H1 (cell line): Measurements from ENCODE around the gene CAMK2B. TPM values are rescaled to one million over a fixed set of nuclear protein-coding genes. Genes with fewer than 3 reads are reported as not detected.

ENCODE experiments used
- CTCF ChIA-PET: fragments of 300-600 bp; sonication (Branson Sonifier 250); formaldehyde crosslinking; loops from one replicate; lab custom pipeline; 2021; ENCODE audit not compliant: partially characterized antibody; lab: Charles Lee
- POLR2A ChIA-PET: fragments of 300-600 bp; sonication (Branson Sonifier 250); formaldehyde crosslinking; loops from one replicate; lab custom pipeline; 2021; ENCODE audit warnings: inconsistent platforms; ENCODE audit not compliant: partially characterized antibody; lab: Charles Lee
- DNase-seq, 2 experiments: peaks; one replicate each; pipeline versions ENCODE4 v3.0.0 to v3.0.0-alpha.2; 2010 to 2022; ENCODE audit warnings: low spot score in 2 of 2, low read depth in 1 of 2, mixed read lengths in 1 of 2
- FAIRE-seq: peaks from 2 replicates; lab custom pipeline; 2011; peaks lifted over from hg19 to GRCh38; lab: Jason Lieb, UNC
- H2AFZ ChIP-seq: 2 replicates; pipeline ENCODE4 v1.8.1; 2012; ENCODE audit warnings: low read length, inconsistent platforms
- H2AK5ac ChIP-seq: 2 replicates; pipeline ENCODE4 v1.6.1; 2013; ENCODE audit warnings: low read depth, low read length
- H2BK120ac ChIP-seq: replicated peaks from 2 replicates; pipeline ENCODE3; 2013; ENCODE audit warnings: low read depth, low read length, inconsistent platforms
- H2BK12ac ChIP-seq: 2 replicates; pipeline ENCODE4 v1.6.1; 2013; ENCODE audit warnings: low read depth, low read length
- H2BK15ac ChIP-seq: 2 replicates; pipeline ENCODE4 v1.6.1; 2013; ENCODE audit warnings: low read length
- H2BK20ac ChIP-seq: 2 replicates; pipeline ENCODE4 v1.6.1; 2013; ENCODE audit warnings: low read length
- H2BK5ac ChIP-seq: 2 replicates; pipeline ENCODE4 v1.6.1; 2013; ENCODE audit warnings: low read depth, low read length
- H3K14ac ChIP-seq: 2 replicates; pipeline ENCODE4 v1.6.1; 2013; ENCODE audit warnings: inconsistent platforms; ENCODE audit not compliant: insufficient read length
- H3K18ac ChIP-seq: 2 replicates; pipeline ENCODE4 v1.6.1; 2013; ENCODE audit warnings: low read length; ENCODE audit errors: extremely low read depth
- H3K23ac ChIP-seq: 2 replicates; pipeline ENCODE4 v1.6.1; 2013; ENCODE audit warnings: inconsistent platforms; ENCODE audit not compliant: insufficient read length
- H3K23me2 ChIP-seq: 2 replicates; pipeline ENCODE4 v1.6.1; 2013; ENCODE audit warnings: low read depth, low read length
- H3K27ac ChIP-seq: 2 replicates; pipeline ENCODE4 v1.6.1; 2011; ENCODE audit warnings: low read depth, low read length, inconsistent platforms
- H3K27me3 ChIP-seq, 4 experiments: replicated peaks in 1 of 4; 1 replicate in 1 of 4; 2 replicates in 3 of 4; pipeline versions ENCODE4 v1.6.1 to v1.8.1; 2011 to 2013; ENCODE audit warnings: low read length in 3 of 4, mild to moderate bottlenecking in 3 of 4, inconsistent platforms in 2 of 4, mixed read lengths in 2 of 4, moderate library complexity in 1 of 4; ENCODE audit not compliant: control insufficient read depth in 3 of 4, insufficient read depth in 3 of 4; ENCODE audit errors: extremely low read depth in 1 of 4
- H3K36me3 ChIP-seq, 4 experiments: 2 replicates each; pipeline versions ENCODE4 v1.6.1 to v1.8.1; 2011 to 2013; ENCODE audit warnings: mild to moderate bottlenecking in 4 of 4, low read length in 3 of 4, moderate library complexity in 2 of 4, control low read depth in 1 of 4, inconsistent platforms in 1 of 4; ENCODE audit not compliant: insufficient read depth in 4 of 4, control insufficient read depth in 2 of 4
- H3K4ac ChIP-seq: replicated peaks from 2 replicates; pipeline ENCODE3; 2013; ENCODE audit warnings: low read length, low read depth, mixed read lengths, inconsistent platforms; ENCODE audit not compliant: insufficient read length
- H3K4me1 ChIP-seq, 4 experiments: replicated peaks in 1 of 4; 1 replicate in 1 of 4; 2 replicates in 3 of 4; pipeline versions ENCODE4 v1.6.1 to v1.8.1; 2011 to 2013; ENCODE audit warnings: low read length in 3 of 4, inconsistent platforms in 2 of 4, mixed read lengths in 1 of 4; ENCODE audit not compliant: insufficient read depth in 4 of 4, control insufficient read depth in 3 of 4
- H3K4me2 ChIP-seq, 2 experiments: 2 replicates each; pipeline versions ENCODE4 v1.6.1 to v1.8.1; 2011 to 2013; ENCODE audit warnings: low read depth in 2 of 2, low read length in 2 of 2, control low read depth in 1 of 2, inconsistent platforms in 1 of 2, mild to moderate bottlenecking in 1 of 2; ENCODE audit not compliant: insufficient read depth in 1 of 2
- H3K4me3 ChIP-seq, 4 experiments: fragments of 200-600, 300-600 bp in 1 of 4; sonication (generic), shearing (Covaris generic), sonication (Bioruptor Twin) in 1 of 4; 2 replicates each; pipeline versions ENCODE4 v1.5.1 to v1.8.1; 2011 to 2016; ENCODE audit warnings: low read length in 4 of 4, low read depth in 3 of 4, control low read depth in 2 of 4, inconsistent platforms in 2 of 4, mild to moderate bottlenecking in 2 of 4, mixed read lengths in 1 of 4, moderate library complexity in 1 of 4; ENCODE audit not compliant: insufficient read depth in 2 of 4; ENCODE audit errors: extremely low read depth in 1 of 4
- H3K56ac ChIP-seq: replicated peaks from 2 replicates; pipeline ENCODE3; 2013; ENCODE audit warnings: low read depth, mild to moderate bottlenecking, mixed read lengths, low read length, inconsistent platforms; ENCODE audit not compliant: insufficient read length
- H3K79me1 ChIP-seq: 2 replicates; pipeline ENCODE4 v1.6.1; 2013; ENCODE audit warnings: low read depth, low read length, control low read depth
- H3K79me2 ChIP-seq, 2 experiments: 2 replicates each; pipeline versions ENCODE4 v1.6.1 to v1.8.1; 2012 to 2013; ENCODE audit warnings: low read length in 2 of 2, mild to moderate bottlenecking in 2 of 2, inconsistent platforms in 1 of 2; ENCODE audit not compliant: insufficient read depth in 2 of 2, control insufficient read depth in 1 of 2
- H3K9ac ChIP-seq, 4 experiments: replicated peaks in 1 of 4; 1 replicate in 1 of 4; 2 replicates in 3 of 4; pipeline versions ENCODE4 v1.6.1 to v1.8.1; 2011 to 2013; ENCODE audit warnings: low read depth in 3 of 4, low read length in 3 of 4, control low read depth in 2 of 4, mild to moderate bottlenecking in 2 of 4, moderate library complexity in 2 of 4, inconsistent platforms in 1 of 4; ENCODE audit errors: extremely low read depth in 1 of 4
- H3K9me3 ChIP-seq, 2 experiments: 2 replicates each; pipeline versions ENCODE4 v1.6.1 to v1.8.1; 2012 to 2013; ENCODE audit warnings: mild to moderate bottlenecking in 2 of 2, moderate library complexity in 2 of 2, control low read depth in 1 of 2, inconsistent platforms in 1 of 2, low read depth in 1 of 2, low read length in 1 of 2, mixed read lengths in 1 of 2; ENCODE audit not compliant: insufficient read depth in 2 of 2
- H4K20me1 ChIP-seq, 2 experiments: replicated peaks in 1 of 2; 2 replicates each; pipeline versions ENCODE3 to v1.8.1; 2011 to 2013; ENCODE audit warnings: inconsistent platforms in 2 of 2, low read length in 2 of 2, mild to moderate bottlenecking in 1 of 2; ENCODE audit not compliant: insufficient read depth in 2 of 2, control insufficient read depth in 1 of 2
- H4K5ac ChIP-seq: 2 replicates; pipeline ENCODE4 v1.6.1; 2013; ENCODE audit warnings: low read length, low read depth, mixed read lengths, inconsistent platforms; ENCODE audit not compliant: insufficient read length
- H4K8ac ChIP-seq: 2 replicates; pipeline ENCODE4 v1.8.0; 2013; ENCODE audit warnings: mild to moderate bottlenecking, moderate library complexity, low read length, inconsistent platforms; ENCODE audit not compliant: insufficient read depth; ENCODE audit errors: extremely low read depth
- H4K91ac ChIP-seq: replicated peaks from 2 replicates; pipeline ENCODE3; 2013; ENCODE audit warnings: low read length, mixed read lengths, inconsistent platforms; ENCODE audit not compliant: insufficient read length
- CBX5 ChIP-seq: fragments of 300-800, 300-1000 bp; sonication (generic); IDR thresholded peaks from 2 replicates; pipeline ENCODE4 v1.7.1; 2016; ENCODE audit warnings: antibody characterized with exemption, low read length, low read depth
- CBX8 ChIP-seq: fragments of 300-800, 300-1000 bp; sonication (generic); IDR thresholded peaks from 2 replicates; pipeline ENCODE4 v1.7.1; 2016; ENCODE audit warnings: low read depth, low read length, borderline replicate concordance
- CEBPB ChIP-seq: IDR thresholded peaks from 2 replicates; pipeline ENCODE4 v1.6.1; 2012; ENCODE audit warnings: low read depth, low read length
- FOSL1 ChIP-seq: IDR thresholded peaks from 2 replicates; pipeline ENCODE4 v1.6.1; 2011; ENCODE audit warnings: mild to moderate bottlenecking, low read depth, low read length, moderate library complexity; ENCODE audit not compliant: insufficient read depth
- JUN ChIP-seq: IDR thresholded peaks from 2 replicates; pipeline ENCODE4 v1.6.1; 2011; ENCODE audit warnings: low read depth, mild to moderate bottlenecking, improper control_type of control experiment, low read length
- PHF8 ChIP-seq: fragments of 200-600 bp; sonication (generic); conservative IDR thresholded peaks from 2 replicates; pipeline ENCODE4 v1.7.1; 2012; ENCODE audit warnings: low read depth, mild to moderate bottlenecking, inconsistent platforms, low read length, moderate library complexity
- SIRT6 ChIP-seq: IDR thresholded peaks from one replicate; pipeline ENCODE4 v1.7.1; 2012; ENCODE audit warnings: low read length, inconsistent platforms
- SP1 ChIP-seq: IDR thresholded peaks from 2 replicates; pipeline ENCODE4 v1.6.1; 2011; ENCODE audit warnings: low read depth, low read length
- SP2 ChIP-seq: IDR thresholded peaks from 2 replicates; pipeline ENCODE4 v1.6.1; 2012; ENCODE audit warnings: mild to moderate bottlenecking, low read length, inconsistent platforms
- SUZ12 ChIP-seq: fragments of 200-600 bp; sonication (generic); IDR thresholded peaks from 2 replicates; pipeline ENCODE4 v1.6.1; 2012; ENCODE audit warnings: mild to moderate bottlenecking, inconsistent platforms, low read length, moderate library complexity, mixed read lengths
- WGBS, 2 experiments: shearing (Covaris generic) in 1 of 2; methylation state at CpG; one replicate each; pipeline versions ENCODE4 v1.1.6 to v1.1.7; 2013 to 2015; ENCODE audit warnings: low lambda C conversion rate in 2 of 2, mixed read lengths in 2 of 2, inconsistent platforms in 1 of 2, low coverage in 1 of 2, missing lambda C conversion rate in 1 of 2; ENCODE audit not compliant: insufficient replicate concordance in 2 of 2, insufficient coverage in 1 of 2, insufficient read length in 1 of 2; ENCODE audit errors: extremely low coverage in 1 of 2, missing lambda C conversion rate in 1 of 2; 5-methylcytosine and 5-hydroxymethylcytosine counted together
- polyA plus RNA-seq, 7 experiments: library from polyadenylated mRNA; depleted of rRNA in 3 of 7; stranded (reverse) in 5 of 7; unstranded in 2 of 7; fragments of >200 nt in 5 of 7; fragments of 200-250 nt in 2 of 7; gene quantifications; 1 replicate in 5 of 7; 2 replicates in 1 of 7; 4 replicates in 1 of 7; pipeline versions ENCODE4 v1.2.1 to v1.2.3, GENCODE V29; 2011 to 2013; ENCODE audit warnings: missing spikeins in 2 of 7, mixed read lengths in 2 of 7
- total RNA-seq: library from RNA; stranded (reverse); fragmentation: NEBNext Ultra II Directional; extraction: Animal tissue kit (Norgen Biotek cat#: 25700); gene quantifications from 2 replicates; pipeline ENCODE4 v1.2.1, GENCODE V29; 2021
- TF ChIP-seq, protein P1 (sequence below): IDR thresholded peaks from 2 replicates; pipeline ENCODE4 v1.6.1; 2011; ENCODE audit warnings: low read depth, mild to moderate bottlenecking, low read length; ENCODE audit not compliant: insufficient read depth
- TF ChIP-seq, protein P2 (sequence below), 3 experiments: IDR thresholded peaks; 1 replicate in 2 of 3; 2 replicates in 1 of 3; pipeline versions ENCODE4 v1.5.1 to v1.6.1; 2011; ENCODE audit warnings: low read length in 3 of 3, mild to moderate bottlenecking in 3 of 3, inconsistent platforms in 2 of 3, low read depth in 1 of 3, moderate library complexity in 1 of 3; ENCODE audit not compliant: insufficient read depth in 1 of 3; ENCODE audit errors: control extremely low read depth in 1 of 3

Gene CAMK2B
- total and polyA plus RNA-seq, 2 of the 8 experiments (the other 6 are each of a cell fraction or from before 2014, with no cell fraction given), result 0.05 to 0.15 TPM

DNA sequence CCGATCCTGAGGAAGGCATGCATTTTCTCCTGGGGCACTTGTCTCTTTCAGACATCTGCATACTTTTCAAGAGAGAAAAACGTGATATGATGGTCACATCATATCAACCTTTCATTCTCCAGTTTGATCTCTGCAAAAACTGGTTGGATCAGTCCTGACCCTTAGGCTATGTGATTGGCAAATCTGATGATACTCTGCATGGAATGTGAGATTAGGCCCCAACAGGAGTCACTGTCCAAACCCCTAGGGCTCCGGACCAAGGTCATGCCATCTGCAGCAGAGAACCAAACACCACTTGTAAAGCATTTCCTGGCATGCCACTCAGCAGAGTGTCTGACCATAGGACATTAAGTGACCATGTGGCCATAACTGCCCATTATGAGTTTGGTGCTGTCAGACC lies 144.8 kb downstream of the CAMK2B start:
- ChIA-PET CTCF (no interaction called here), POLR2A (no interaction called here)
- Histone ChIP-seq H3K56ac (no peak overlapping the region), H3K14ac (no peak overlapping the region), H4K8ac (no peak overlapping the region), H4K20me1 (no peaks in the 10 kb centered on the region), H2AFZ (no peak overlapping the region), H4K91ac (no peak overlapping the region), H3K27ac (no peak overlapping the region), H2AK5ac (no peak overlapping the region), H3K27me3 (no peaks in the 10 kb centered on the region; a peak in 1 of 7 replicates), H3K4ac (no peak overlapping the region), H2BK12ac (no peak overlapping the region), H3K4me2 (no peak overlapping the region), H3K79me2 (no peaks in the 10 kb centered on the region), H3K36me3 (no peaks in the 10 kb centered on the region), H3K23me2 (no peaks in the 10 kb centered on the region), H2BK20ac (no peak overlapping the region), H3K18ac (no peak overlapping the region), H3K4me3 (no peak overlapping the region), H2BK5ac (no peak overlapping the region), H4K5ac (no peak overlapping the region), H3K79me1 (no peaks in the 10 kb centered on the region), H3K4me1 (peaks cover 0 to 6% (median 3%) of the 10 kb centered on the region in 4 experiments; a peak in 4 of 7 replicates), H2BK15ac (0 out of 2 replicates have a peak overlapping the region, but pooled peaks have one; percentile 5), H3K23ac (no peak overlapping the region), H2BK120ac (no peak overlapping the region), H3K9me3 (peaks cover 10 to 12% of the 10 kb centered on the region in 2 experiments; a peak in 2 of 4 replicates), H3K9ac (no peak overlapping the region)
- WGBS, 2 experiments, result 81% methylated on average over 3 of the region's 3 CpGs; no CpG with 5 or more reads in 1 of the 2 experiments
- no peak for DNase-seq
- FAIRE-seq, result no peak
- TF ChIP-seq SP2 (no peak), SUZ12 (no peak), CEBPB (no peak), FOSL1 (no peak), PHF8 (no peak), CBX8 (no peak), CBX5 (no peak), JUN (no peak), SIRT6 (no peak), SP1 (no peak)
- TF ChIP-seq, protein P1, sequence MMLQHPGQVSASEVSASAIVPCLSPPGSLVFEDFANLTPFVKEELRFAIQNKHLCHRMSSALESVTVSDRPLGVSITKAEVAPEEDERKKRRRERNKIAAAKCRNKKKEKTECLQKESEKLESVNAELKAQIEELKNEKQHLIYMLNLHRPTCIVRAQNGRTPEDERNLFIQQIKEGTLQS, result no peak
- TF ChIP-seq, protein P2, sequence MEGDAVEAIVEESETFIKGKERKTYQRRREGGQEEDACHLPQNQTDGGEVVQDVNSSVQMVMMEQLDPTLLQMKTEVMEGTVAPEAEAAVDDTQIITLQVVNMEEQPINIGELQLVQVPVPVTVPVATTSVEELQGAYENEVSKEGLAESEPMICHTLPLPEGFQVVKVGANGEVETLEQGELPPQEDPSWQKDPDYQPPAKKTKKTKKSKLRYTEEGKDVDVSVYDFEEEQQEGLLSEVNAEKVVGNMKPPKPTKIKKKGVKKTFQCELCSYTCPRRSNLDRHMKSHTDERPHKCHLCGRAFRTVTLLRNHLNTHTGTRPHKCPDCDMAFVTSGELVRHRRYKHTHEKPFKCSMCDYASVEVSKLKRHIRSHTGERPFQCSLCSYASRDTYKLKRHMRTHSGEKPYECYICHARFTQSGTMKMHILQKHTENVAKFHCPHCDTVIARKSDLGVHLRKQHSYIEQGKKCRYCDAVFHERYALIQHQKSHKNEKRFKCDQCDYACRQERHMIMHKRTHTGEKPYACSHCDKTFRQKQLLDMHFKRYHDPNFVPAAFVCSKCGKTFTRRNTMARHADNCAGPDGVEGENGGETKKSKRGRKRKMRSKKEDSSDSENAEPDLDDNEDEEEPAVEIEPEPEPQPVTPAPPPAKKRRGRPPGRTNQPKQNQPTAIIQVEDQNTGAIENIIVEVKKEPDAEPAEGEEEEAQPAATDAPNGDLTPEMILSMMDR (IDR thresholded peaks at IDR 0.05; ENCODE audit: control extremely low read depth in 1 of 3, insufficient read depth in 1 of 3, low read depth in 1 of 3, low read length in 3 of 3), result no peak
